ENCODE measurements around the gene OR2F2.

DNA sequence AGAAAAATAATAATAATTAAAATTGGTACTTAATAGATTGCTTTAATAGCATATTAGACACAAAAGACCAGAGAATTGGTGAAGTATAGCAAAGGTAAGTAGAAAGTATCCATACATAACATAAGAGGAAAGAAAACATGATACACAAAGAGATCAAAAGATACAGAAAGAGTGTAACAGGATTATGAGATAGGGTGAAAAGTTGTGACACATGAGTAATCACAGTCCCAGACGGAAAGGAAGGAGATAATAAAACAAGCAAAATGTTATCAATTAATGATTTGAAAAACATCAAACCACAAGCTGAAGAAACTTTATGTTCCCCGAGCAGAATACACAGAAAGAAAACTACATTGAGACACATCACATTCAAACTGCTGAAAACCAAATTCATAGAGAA is 43.6 kb upstream of the OR2F2 start:
- TF ChIP-seq, protein P1, sequence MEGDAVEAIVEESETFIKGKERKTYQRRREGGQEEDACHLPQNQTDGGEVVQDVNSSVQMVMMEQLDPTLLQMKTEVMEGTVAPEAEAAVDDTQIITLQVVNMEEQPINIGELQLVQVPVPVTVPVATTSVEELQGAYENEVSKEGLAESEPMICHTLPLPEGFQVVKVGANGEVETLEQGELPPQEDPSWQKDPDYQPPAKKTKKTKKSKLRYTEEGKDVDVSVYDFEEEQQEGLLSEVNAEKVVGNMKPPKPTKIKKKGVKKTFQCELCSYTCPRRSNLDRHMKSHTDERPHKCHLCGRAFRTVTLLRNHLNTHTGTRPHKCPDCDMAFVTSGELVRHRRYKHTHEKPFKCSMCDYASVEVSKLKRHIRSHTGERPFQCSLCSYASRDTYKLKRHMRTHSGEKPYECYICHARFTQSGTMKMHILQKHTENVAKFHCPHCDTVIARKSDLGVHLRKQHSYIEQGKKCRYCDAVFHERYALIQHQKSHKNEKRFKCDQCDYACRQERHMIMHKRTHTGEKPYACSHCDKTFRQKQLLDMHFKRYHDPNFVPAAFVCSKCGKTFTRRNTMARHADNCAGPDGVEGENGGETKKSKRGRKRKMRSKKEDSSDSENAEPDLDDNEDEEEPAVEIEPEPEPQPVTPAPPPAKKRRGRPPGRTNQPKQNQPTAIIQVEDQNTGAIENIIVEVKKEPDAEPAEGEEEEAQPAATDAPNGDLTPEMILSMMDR (IDR thresholded peaks at IDR 0.05) = no peak
- TF ChIP-seq POLR2A (IDR thresholded peaks at IDR 0.05) = no peak
